ENCODE measurements around the gene NUDT1.

The NUDT1 gene

GRCh38 chr7:2289621-2290020 lies 47.6 kb downstream of the NUDT1 start:
- no peaks in the 10 kb centered on the region for H3K9me3 ChIP-seq (ENCODE audit: insufficient read depth, low read length)
- TF ChIP-seq EZH2phosphoT487 (conservative IDR thresholded peaks at IDR 0.05; ENCODE audit: low read length) (no peak), CTCF (IDR thresholded peaks at IDR 0.05; ENCODE audit: insufficient read depth, low read length, poor library complexity, severe bottlenecking) (no peak)
- H3K9me2 ChIP-seq (replicated peaks; ENCODE audit: insufficient read depth, low read length) = no peaks in the 10 kb centered on the region
- H3K27me3 ChIP-seq (ENCODE audit: low read length) = no peaks in the 10 kb centered on the region
- H3K9ac ChIP-seq (ENCODE audit: low read length) = no peak overlapping the region
- H2AFZ ChIP-seq (ENCODE audit: low read depth, low read length, severe bottlenecking) = no peak overlapping the region
- H3K79me2 ChIP-seq (ENCODE audit: insufficient read depth, low read length) = peaks cover 68% of the 10 kb centered on the region
- H3K27ac ChIP-seq (ENCODE audit: low read depth, low read length) = no peak overlapping the region
- no peak overlapping the region for H3K4me3 ChIP-seq (ENCODE audit: insufficient read depth, low read length, poor library complexity, severe bottlenecking)
- peaks cover 10% of the 10 kb centered on the region for H3F3A ChIP-seq (ENCODE audit: insufficient read depth)
- no peaks in the 10 kb centered on the region for H4K20me1 ChIP-seq (ENCODE audit: low read depth, low read length)
- no peak overlapping the region for H3K4me2 ChIP-seq (ENCODE audit: low read depth, low read length, poor library complexity, severe bottlenecking)
- H3K36me3 ChIP-seq (ENCODE audit: low read length) = no peaks in the 10 kb centered on the region

- Histone ChIP-seq H3K27ac (ENCODE audit: low read depth, low read length) (no peak overlapping the region), H3K79me2 (ENCODE audit: insufficient read depth, low read length) (peaks cover 71% of the 10 kb centered on the region), H3K4me2 (ENCODE audit: low read depth, low read length, poor library complexity, severe bottlenecking) (no peak overlapping the region), H3K4me3 (ENCODE audit: insufficient read depth, low read length, poor library complexity, severe bottlenecking) (no peak overlapping the region), H3K9ac (ENCODE audit: low read length) (no peak overlapping the region), H3F3A (ENCODE audit: insufficient read depth) (peaks cover 12% of the 10 kb centered on the region), H3K27me3 (ENCODE audit: low read length) (no peaks in the 10 kb centered on the region), H2AFZ (ENCODE audit: low read depth, low read length, severe bottlenecking) (no peak overlapping the region), H4K20me1 (ENCODE audit: low read depth, low read length) (no peaks in the 10 kb centered on the region), H3K36me3 (ENCODE audit: low read length) (no peaks in the 10 kb centered on the region), H3K9me3 (ENCODE audit: insufficient read depth, low read length) (no peaks in the 10 kb centered on the region), H3K9me2 (replicated peaks; ENCODE audit: insufficient read depth, low read length) (no peaks in the 10 kb centered on the region)
- TF ChIP-seq CTCF (IDR thresholded peaks at IDR 0.05; ENCODE audit: insufficient read depth, low read length, poor library complexity, severe bottlenecking) (no peak), EZH2phosphoT487 (conservative IDR thresholded peaks at IDR 0.05; ENCODE audit: low read length) (no peak)
Measured at GRCh38 chr7:2290877-2291276, 48.9 kb downstream of the NUDT1 start.

- no peak overlapping the region for H3K9ac ChIP-seq (ENCODE audit: low read length)
- H3K27me3 ChIP-seq (ENCODE audit: low read length) = no peaks in the 10 kb centered on the region
- no peak overlapping the region for H3K4me2 ChIP-seq (ENCODE audit: low read depth, low read length, poor library complexity, severe bottlenecking)
- no peaks in the 10 kb centered on the region for H3K9me2 ChIP-seq (replicated peaks; ENCODE audit: insufficient read depth, low read length)
- no peaks in the 10 kb centered on the region for H4K20me1 ChIP-seq (ENCODE audit: low read depth, low read length)
- H3K27ac ChIP-seq (ENCODE audit: low read depth, low read length) = no peak overlapping the region
- H3K4me3 ChIP-seq (ENCODE audit: insufficient read depth, low read length, poor library complexity, severe bottlenecking) = no peak overlapping the region
- peaks cover 85% of the 10 kb centered on the region for H3K79me2 ChIP-seq (ENCODE audit: insufficient read depth, low read length)
- H3F3A ChIP-seq (ENCODE audit: insufficient read depth) = 0 out of 2 replicates have a peak, but pooled peaks cover 6% of the 10 kb centered on the region
- TF ChIP-seq CTCF (IDR thresholded peaks at IDR 0.05; ENCODE audit: insufficient read depth, low read length, poor library complexity, severe bottlenecking) (no peak), EZH2phosphoT487 (conservative IDR thresholded peaks at IDR 0.05; ENCODE audit: low read length) (no peak)
- no peak overlapping the region for H2AFZ ChIP-seq (ENCODE audit: low read depth, low read length, severe bottlenecking)
- H3K36me3 ChIP-seq (ENCODE audit: low read length) = no peaks in the 10 kb centered on the region
- no peaks in the 10 kb centered on the region for H3K9me3 ChIP-seq (ENCODE audit: insufficient read depth, low read length)
Measured at GRCh38 chr7:2295936-2296620, 54.1 kb downstream of the NUDT1 start.

Data from SU-DHL-6 (cell line).